GM23338 (cell line): ENCODE measurements around the gene ARL8B. TPM values are rescaled to one million over a fixed set of nuclear protein-coding genes. Genes with fewer than 3 reads are reported as not detected.

ENCODE experiments used
- ATAC-seq: fragments of 200-7000 bp; cut with Tn5 transposase; 3 replicates; pipeline ENCODE4 v1.9.1; 2020
- DNase-seq: peaks from one replicate; pipeline ENCODE4 v3.0.0-alpha.2; 2015; ENCODE audit warnings: low spot score
- H2AFZ ChIP-seq: fragments of 200-600 bp; sonication (generic); 2 replicates; pipeline ENCODE4 v1.8.0; 2016; ENCODE audit warnings: antibody characterized with exemption, mild to moderate bottlenecking, moderate library complexity
- H3F3A ChIP-seq: fragments of 200-600 bp; sonication (generic); replicated peaks from 2 replicates; pipeline ENCODE4 v1.8.0; 2017; ENCODE audit warnings: antibody characterized with exemption, mixed run types, low read depth
- H3K27ac ChIP-seq: fragments of 200-600 bp; sonication (generic); 2 replicates; pipeline ENCODE4 v1.6.1; 2016; ENCODE audit warnings: low read depth
- H3K27me3 ChIP-seq: fragments of 200-600 bp; sonication (generic); 2 replicates; pipeline ENCODE4 v1.8.0; 2016; ENCODE audit warnings: mild to moderate bottlenecking, mixed run types, moderate library complexity; ENCODE audit not compliant: insufficient read depth
- H3K36me3 ChIP-seq: fragments of 200-600 bp; sonication (generic); 2 replicates; pipeline ENCODE4 v1.8.0; 2016; ENCODE audit warnings: mild to moderate bottlenecking; ENCODE audit not compliant: insufficient read depth
- H3K4me1 ChIP-seq: fragments of 200-600 bp; sonication (generic); 2 replicates; pipeline ENCODE4 v1.8.0; 2016; ENCODE audit warnings: mild to moderate bottlenecking, moderate library complexity; ENCODE audit not compliant: insufficient read depth
- H3K4me2 ChIP-seq: fragments of 200-600 bp; sonication (generic); 2 replicates; pipeline ENCODE4 v1.7.1; 2017; ENCODE audit warnings: mixed run types
- H3K4me3 ChIP-seq: fragments of 200-600 bp; sonication (generic); 2 replicates; pipeline ENCODE4 v1.6.1; 2016; ENCODE audit warnings: mixed run types
- H3K79me2 ChIP-seq: fragments of 200-600 bp; sonication (generic); replicated peaks from 2 replicates; pipeline ENCODE4 v1.8.0; 2017; ENCODE audit warnings: mild to moderate bottlenecking; ENCODE audit not compliant: insufficient read depth
- H3K9me2 ChIP-seq: fragments of 200-600 bp; sonication (generic); 2 replicates; pipeline ENCODE4 v1.8.0; 2017; ENCODE audit not compliant: insufficient read depth
- H4K20me1 ChIP-seq: fragments of 200-600 bp; sonication (generic); replicated peaks from 2 replicates; pipeline ENCODE4 v1.8.0; 2017; ENCODE audit warnings: mild to moderate bottlenecking; ENCODE audit not compliant: insufficient read depth
- H3K27ac Mint-ChIP-seq: 2 replicates; pipeline ENCODE4 v1.8.0; 2020; ENCODE audit warnings: inconsistent platforms, mild to moderate bottlenecking, moderate library complexity, mixed read lengths
- H3K27me3 Mint-ChIP-seq: 3 replicates; pipeline ENCODE4 v1.8.0; 2022; ENCODE audit warnings: low read depth, mild to moderate bottlenecking, moderate library complexity, mixed read lengths, inconsistent platforms; ENCODE audit not compliant: insufficient read depth, poor library complexity
- H3K36me3 Mint-ChIP-seq: 3 replicates; pipeline ENCODE4 v1.8.0; 2021; ENCODE audit warnings: low read depth, mild to moderate bottlenecking, inconsistent platforms, moderate library complexity, mixed read lengths
- H3K4me1 Mint-ChIP-seq: 3 replicates; pipeline ENCODE4 v1.8.0; 2020; ENCODE audit warnings: mild to moderate bottlenecking, inconsistent platforms, mixed read lengths
- H3K4me3 Mint-ChIP-seq: 3 replicates; pipeline ENCODE4 v1.8.0; 2021; ENCODE audit warnings: moderate library complexity, mild to moderate bottlenecking, inconsistent platforms, mixed read lengths
- H3K9me3 Mint-ChIP-seq: 3 replicates; pipeline ENCODE4 v1.8.0; 2020; ENCODE audit warnings: moderate library complexity, mild to moderate bottlenecking, inconsistent platforms, mixed read lengths
- EZH2 ChIP-seq: fragments of 200-600 bp; sonication (generic); IDR thresholded peaks from one replicate; pipeline ENCODE4 v1.8.0; 2017; ENCODE audit warnings: antibody characterized with exemption, mild to moderate bottlenecking, low read depth; ENCODE audit not compliant: unreplicated experiment
- EZH2phosphoT487 ChIP-seq: fragments of 200-600 bp; sonication (generic); IDR thresholded peaks from one replicate; pipeline ENCODE4 v1.8.1; 2018; ENCODE audit warnings: antibody characterized with exemption; ENCODE audit not compliant: unreplicated experiment
- ZNF114 ChIP-seq: fragments of 250-450 bp; sonication (Bioruptor Pico); IDR thresholded peaks from 2 replicates; pipeline ENCODE4 v1.5.0; 2020; ENCODE audit warnings: mild to moderate bottlenecking, moderate library complexity
- ZNF331 ChIP-seq: fragments of 250-450 bp; sonication (Bioruptor Pico); IDR thresholded peaks from 2 replicates; pipeline ENCODE4 v1.5.0; 2020; ENCODE audit warnings: low read depth, mild to moderate bottlenecking, moderate library complexity
- polyA plus RNA-seq: library from polyadenylated mRNA; unstranded; fragments of >200 nt; fragmentation: Nextera tagmentation; extraction: Ambion mirVana; gene quantifications from 2 replicates; pipeline ENCODE4 v1.2.1, GENCODE V29; 2016
- total RNA-seq: library from RNA; depleted of rRNA; stranded (reverse); fragments of >200 nt; shearing (Covaris generic); gene quantifications from 2 replicates; pipeline ENCODE4 v1.2.3, GENCODE V29; 2014
- TF ChIP-seq, protein P1 (sequence below): fragments of 250-450 bp; sonication (Bioruptor Pico); IDR thresholded peaks from 2 replicates; pipeline ENCODE4 v1.5.0; 2020; ENCODE audit warnings: mild to moderate bottlenecking, moderate library complexity

Gene ARL8B
- total and polyA plus RNA-seq, 2 experiments from 2014 or later: 25.5 to 40.8 TPM

DNA sequence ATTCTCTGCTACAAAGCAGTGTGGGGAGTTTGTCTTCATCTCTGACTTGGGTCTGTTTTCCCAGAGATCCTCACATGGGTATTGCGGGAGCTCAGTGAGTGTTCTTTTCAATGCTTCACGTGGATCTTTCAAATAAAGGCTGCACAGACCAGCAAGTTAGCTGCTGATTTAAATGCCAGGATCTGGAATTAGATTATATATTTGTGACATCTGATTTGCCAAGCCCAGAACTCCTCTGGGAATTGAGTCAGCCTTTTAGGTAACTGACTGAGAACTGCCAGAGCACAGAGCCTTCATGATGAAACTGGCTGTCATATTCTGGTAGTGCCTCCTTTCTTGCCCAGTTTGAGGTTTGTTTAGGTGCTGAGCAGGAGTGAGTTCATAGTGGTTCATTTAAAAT is 80.1 kb downstream of the ARL8B start:
- Mint-ChIP-seq H3K27me3 (peaks cover 3% of the 10 kb centered on the region), H3K36me3 (peaks cover 75% of the 10 kb centered on the region), H3K9me3 (no peaks in the 10 kb centered on the region), H3K4me3 (no peak overlapping the region), H3K4me1 (peaks cover 20% of the 10 kb centered on the region), H3K27ac (0 out of 2 replicates have a peak overlapping the region, but pooled peaks have one; percentile 16)
- H3K4me1 ChIP-seq: peaks cover 17% of the 10 kb centered on the region
- no peak overlapping the region for H3K27ac ChIP-seq
- TF ChIP-seq EZH2phosphoT487: no peak
- TF ChIP-seq ZNF114 (CRISPR knock-in tag): no peak
- TF ChIP-seq, protein P1, sequence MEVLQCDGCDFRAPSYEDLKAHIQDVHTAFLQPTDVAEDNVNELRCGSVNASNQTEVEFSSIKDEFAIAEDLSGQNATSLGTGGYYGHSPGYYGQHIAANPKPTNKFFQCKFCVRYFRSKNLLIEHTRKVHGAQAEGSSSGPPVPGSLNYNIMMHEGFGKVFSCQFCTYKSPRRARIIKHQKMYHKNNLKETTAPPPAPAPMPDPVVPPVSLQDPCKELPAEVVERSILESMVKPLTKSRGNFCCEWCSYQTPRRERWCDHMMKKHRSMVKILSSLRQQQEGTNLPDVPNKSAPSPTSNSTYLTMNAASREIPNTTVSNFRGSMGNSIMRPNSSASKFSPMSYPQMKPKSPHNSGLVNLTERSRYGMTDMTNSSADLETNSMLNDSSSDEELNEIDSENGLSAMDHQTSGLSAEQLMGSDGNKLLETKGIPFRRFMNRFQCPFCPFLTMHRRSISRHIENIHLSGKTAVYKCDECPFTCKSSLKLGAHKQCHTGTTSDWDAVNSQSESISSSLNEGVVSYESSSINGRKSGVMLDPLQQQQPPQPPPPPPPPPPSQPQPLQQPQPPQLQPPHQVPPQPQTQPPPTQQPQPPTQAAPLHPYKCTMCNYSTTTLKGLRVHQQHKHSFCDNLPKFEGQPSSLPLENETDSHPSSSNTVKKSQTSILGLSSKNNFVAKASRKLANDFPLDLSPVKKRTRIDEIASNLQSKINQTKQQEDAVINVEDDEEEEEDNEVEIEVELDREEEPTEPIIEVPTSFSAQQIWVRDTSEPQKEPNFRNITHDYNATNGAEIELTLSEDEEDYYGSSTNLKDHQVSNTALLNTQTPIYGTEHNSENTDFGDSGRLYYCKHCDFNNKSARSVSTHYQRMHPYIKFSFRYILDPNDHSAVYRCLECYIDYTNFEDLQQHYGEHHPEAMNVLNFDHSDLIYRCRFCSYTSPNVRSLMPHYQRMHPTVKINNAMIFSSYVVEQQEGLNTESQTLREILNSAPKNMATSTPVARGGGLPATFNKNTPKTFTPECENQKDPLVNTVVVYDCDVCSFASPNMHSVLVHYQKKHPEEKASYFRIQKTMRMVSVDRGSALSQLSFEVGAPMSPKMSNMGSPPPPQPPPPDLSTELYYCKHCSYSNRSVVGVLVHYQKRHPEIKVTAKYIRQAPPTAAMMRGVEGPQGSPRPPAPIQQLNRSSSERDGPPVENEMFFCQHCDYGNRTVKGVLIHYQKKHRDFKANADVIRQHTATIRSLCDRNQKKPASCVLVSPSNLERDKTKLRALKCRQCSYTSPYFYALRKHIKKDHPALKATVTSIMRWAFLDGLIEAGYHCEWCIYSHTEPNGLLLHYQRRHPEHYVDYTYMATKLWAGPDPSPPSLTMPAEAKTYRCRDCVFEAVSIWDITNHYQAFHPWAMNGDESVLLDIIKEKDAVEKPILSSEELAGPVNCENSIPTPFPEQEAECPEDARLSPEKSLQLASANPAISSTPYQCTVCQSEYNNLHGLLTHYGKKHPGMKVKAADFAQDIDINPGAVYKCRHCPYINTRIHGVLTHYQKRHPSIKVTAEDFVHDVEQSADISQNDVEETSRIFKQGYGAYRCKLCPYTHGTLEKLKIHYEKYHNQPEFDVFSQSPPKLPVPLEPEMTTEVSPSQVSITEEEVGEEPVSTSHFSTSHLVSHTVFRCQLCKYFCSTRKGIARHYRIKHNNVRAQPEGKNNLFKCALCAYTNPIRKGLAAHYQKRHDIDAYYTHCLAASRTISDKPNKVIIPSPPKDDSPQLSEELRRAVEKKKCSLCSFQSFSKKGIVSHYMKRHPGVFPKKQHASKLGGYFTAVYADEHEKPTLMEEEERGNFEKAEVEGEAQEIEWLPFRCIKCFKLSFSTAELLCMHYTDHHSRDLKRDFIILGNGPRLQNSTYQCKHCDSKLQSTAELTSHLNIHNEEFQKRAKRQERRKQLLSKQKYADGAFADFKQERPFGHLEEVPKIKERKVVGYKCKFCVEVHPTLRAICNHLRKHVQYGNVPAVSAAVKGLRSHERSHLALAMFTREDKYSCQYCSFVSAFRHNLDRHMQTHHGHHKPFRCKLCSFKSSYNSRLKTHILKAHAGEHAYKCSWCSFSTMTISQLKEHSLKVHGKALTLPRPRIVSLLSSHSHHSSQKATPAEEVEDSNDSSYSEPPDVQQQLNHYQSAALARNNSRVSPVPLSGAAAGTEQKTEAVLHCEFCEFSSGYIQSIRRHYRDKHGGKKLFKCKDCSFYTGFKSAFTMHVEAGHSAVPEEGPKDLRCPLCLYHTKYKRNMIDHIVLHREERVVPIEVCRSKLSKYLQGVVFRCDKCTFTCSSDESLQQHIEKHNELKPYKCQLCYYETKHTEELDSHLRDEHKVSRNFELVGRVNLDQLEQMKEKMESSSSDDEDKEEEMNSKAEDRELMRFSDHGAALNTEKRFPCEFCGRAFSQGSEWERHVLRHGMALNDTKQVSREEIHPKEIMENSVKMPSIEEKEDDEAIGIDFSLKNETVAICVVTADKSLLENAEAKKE: no peak
- no peaks in the 10 kb centered on the region for H3F3A ChIP-seq
- 0 out of 2 replicates have a peak, but pooled peaks cover 2% of the 10 kb centered on the region for H4K20me1 ChIP-seq
- no peak for ATAC-seq
- no peak overlapping the region for H2AFZ ChIP-seq
- no peak overlapping the region for H3K4me3 ChIP-seq
- peaks cover 19% of the 10 kb centered on the region for H3K36me3 ChIP-seq
- no peak overlapping the region for H3K4me2 ChIP-seq
- no peaks in the 10 kb centered on the region for H3K79me2 ChIP-seq
- no peaks in the 10 kb centered on the region for H3K9me2 ChIP-seq
- DNase-seq: no peak
- H3K27me3 ChIP-seq: no peaks in the 10 kb centered on the region

DNA sequence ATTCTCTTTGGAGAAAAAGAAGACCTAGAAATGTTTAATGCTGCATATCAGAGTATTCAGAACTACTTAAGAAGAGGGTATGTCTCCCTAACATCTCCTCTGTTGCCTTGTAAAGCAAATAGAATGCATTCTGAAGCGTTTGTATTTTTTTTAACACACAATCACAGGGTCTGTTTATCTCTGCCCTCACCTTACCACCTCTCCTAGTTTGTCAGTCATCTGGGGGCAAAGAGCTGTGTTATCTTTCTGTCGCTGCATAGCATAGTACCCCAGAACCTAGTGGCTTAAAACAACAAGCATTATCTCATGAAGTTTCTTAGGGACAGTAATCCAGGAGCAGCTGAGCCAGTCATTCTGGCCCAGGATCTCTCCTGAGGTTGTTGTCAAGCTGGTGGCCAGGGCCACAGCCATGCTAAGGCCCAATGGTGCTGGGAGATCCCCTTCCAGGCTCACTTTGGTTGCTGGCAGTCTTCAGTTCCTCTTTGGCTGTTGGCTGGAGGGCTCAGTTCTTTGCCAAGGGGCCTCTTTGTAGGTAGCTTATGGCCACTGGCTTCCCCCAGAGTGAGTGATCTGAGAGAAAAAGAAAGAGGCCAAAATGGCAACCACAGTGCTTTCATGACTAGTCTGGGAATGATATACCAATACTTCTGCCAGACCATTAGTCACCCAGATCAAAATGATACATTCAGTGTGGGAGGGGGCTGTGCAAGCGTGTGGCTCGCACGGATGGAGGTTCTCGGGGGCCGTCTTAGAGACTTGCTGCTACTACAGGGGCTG is 83.3 kb downstream of the ARL8B start:
- Histone ChIP-seq H3K4me3 (no peak overlapping the region), H3K27me3 (no peaks in the 10 kb centered on the region), H3K4me1 (no peaks in the 10 kb centered on the region), H4K20me1 (0 out of 2 replicates have a peak, but pooled peaks cover 2% of the 10 kb centered on the region), H3K36me3 (peaks cover 26% of the 10 kb centered on the region), H2AFZ (no peak overlapping the region), H3K27ac (no peak overlapping the region), H3K79me2 (no peaks in the 10 kb centered on the region), H3K4me2 (no peak overlapping the region), H3K9me2 (no peaks in the 10 kb centered on the region), H3F3A (no peaks in the 10 kb centered on the region)
- Mint-ChIP-seq H3K27me3 (peaks cover 3% of the 10 kb centered on the region), H3K36me3 (peaks cover 84% of the 10 kb centered on the region), H3K4me1 (no peaks in the 10 kb centered on the region), H3K27ac (no peak overlapping the region; the same call in 1 of the 2 replicates), H3K9me3 (no peaks in the 10 kb centered on the region), H3K4me3 (no peak overlapping the region)
- DNase-seq (no peak), ATAC-seq (no peak)
- TF ChIP-seq, protein P1: no peak
- TF ChIP-seq EZH2 (no peak), ZNF331 (CRISPR knock-in tag) (no peak)
